ENCODE measurements around the gene NECTIN4. TPM values are rescaled to one million over a fixed set of nuclear protein-coding genes. Genes with fewer than 3 reads are reported as not detected.
"Not testable (repeated sequence)": the region's sequence is repeated elsewhere in the genome, so short reads cannot be mapped to it uniquely, and the experiment has no call there.

Gene NECTIN4
- total RNA-seq, 1 donor from 2014 or later: not detected

DNA sequence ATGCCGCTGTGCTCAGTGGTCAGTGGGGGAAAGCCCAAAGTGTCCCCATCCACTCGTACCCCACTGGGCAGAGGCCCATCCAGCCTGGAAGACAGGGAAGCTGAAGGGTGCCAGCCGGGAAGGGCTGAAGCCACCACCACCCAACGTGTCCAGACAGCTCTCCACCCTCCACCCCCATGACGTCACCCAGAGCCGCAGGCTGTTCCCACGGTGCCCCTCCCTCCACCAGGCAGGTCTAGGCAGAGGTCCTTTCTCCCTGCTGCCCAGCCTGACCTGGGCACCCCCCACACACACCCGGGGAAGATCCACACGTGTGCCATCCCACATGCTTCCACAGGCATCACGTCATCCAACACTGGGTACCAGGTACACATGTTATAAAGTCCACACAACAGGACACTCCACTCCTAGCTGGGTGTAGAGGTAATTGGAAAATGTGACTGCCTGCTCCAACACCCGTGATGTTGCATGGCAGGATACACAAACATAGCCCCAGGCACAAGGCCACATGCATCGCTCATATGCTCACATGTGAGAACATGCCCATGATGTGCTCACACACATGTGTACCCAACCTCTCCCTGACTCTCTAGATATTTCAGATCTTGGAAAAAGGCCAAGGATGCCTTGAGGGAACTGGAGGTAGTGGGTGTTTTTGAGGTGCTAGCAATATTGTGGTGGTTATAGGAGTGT lies 14.5 kb downstream of the NECTIN4 start:
- H3K9me3 Mint-ChIP-seq: no peaks in the 10 kb centered on the region
- H3K4me1 Mint-ChIP-seq (ENCODE audit: low read depth): peaks cover 17% of the 10 kb centered on the region
- peaks cover 2% of the 10 kb centered on the region for H3K27me3 Mint-ChIP-seq (ENCODE audit: low read depth)
- H3K4me3 Mint-ChIP-seq (ENCODE audit: low read depth): no peak overlapping the region
- intact Hi-C loops (cut with micrococcal nuclease): loop anchor here (5.0 kb wide), 1 partner anchor 57 kb away; the partner anchor contains the start of gene DEDD
- no peak overlapping the region for H3K27ac Mint-ChIP-seq
- DNase-seq (ENCODE audit: low spot score): no peak
- no peaks in the 10 kb centered on the region for H3K36me3 Mint-ChIP-seq (ENCODE audit: low read depth)

- no peak for DNase-seq (ENCODE audit: low spot score)
- H3K27ac Mint-ChIP-seq: no peak overlapping the region
These were observed 15.8 kb downstream of the NECTIN4 start for GRCh38 chr1:161073474-161074121.

GRCh38 chr1:161072751-161073449 lies 16.5 kb downstream of the NECTIN4 start:
- Mint-ChIP-seq H3K27ac (no peak overlapping the region), H3K36me3 (ENCODE audit: low read depth) (peaks cover 11% of the 10 kb centered on the region)

More at GRCh38 chr1:161073474-161074121, 15.8 kb downstream of the NECTIN4 start:
- Mint-ChIP-seq H3K27me3 (ENCODE audit: low read depth) (no peaks in the 10 kb centered on the region), H3K4me1 (ENCODE audit: low read depth) (peaks cover 17% of the 10 kb centered on the region), H3K36me3 (ENCODE audit: low read depth) (peaks cover 6% of the 10 kb centered on the region), H3K9me3 (no peaks in the 10 kb centered on the region), H3K4me3 (ENCODE audit: low read depth) (no peak overlapping the region)
- intact Hi-C loops (cut with micrococcal nuclease): loop anchor here (5.0 kb wide), 1 partner anchor 59 kb away; the partner anchor contains the start of gene DEDD

GRCh38 chr1:161071886-161072371 lies 17.4 kb downstream of the NECTIN4 start:
- intact Hi-C loops (cut with micrococcal nuclease): loop anchor here (2.0 to 5.0 kb wide), 2 partner anchors 47 to 60 kb away; partner anchors contain the start of genes DEDD, NIT1 and PFDN2
- H3K27ac Mint-ChIP-seq: no peak overlapping the region

More at GRCh38 chr1:161072751-161073449, 16.5 kb downstream of the NECTIN4 start:
- intact Hi-C loops (cut with micrococcal nuclease): loop anchor here (5.0 kb wide), 1 partner anchor 59 kb away; the partner anchor contains the start of gene DEDD
- Mint-ChIP-seq H3K27me3 (ENCODE audit: low read depth) (no peaks in the 10 kb centered on the region), H3K9me3 (no peaks in the 10 kb centered on the region), H3K4me3 (ENCODE audit: low read depth) (no peak overlapping the region), H3K4me1 (ENCODE audit: low read depth) (peaks cover 21% of the 10 kb centered on the region)
- no peak for DNase-seq (ENCODE audit: low spot score)

GRCh38 chr1:161070761-161071160 lies 18.6 kb downstream of the NECTIN4 start:
- Mint-ChIP-seq H3K4me3 (ENCODE audit: low read depth) (no peak overlapping the region), H3K4me1 (ENCODE audit: low read depth) (peaks cover 35% of the 10 kb centered on the region)

More at GRCh38 chr1:161071886-161072371, 17.4 kb downstream of the NECTIN4 start:
- peaks cover 20% of the 10 kb centered on the region for H3K36me3 Mint-ChIP-seq (ENCODE audit: low read depth)
- no peak overlapping the region for H3K4me3 Mint-ChIP-seq (ENCODE audit: low read depth)
- DNase-seq (ENCODE audit: low spot score): no peak
- peaks cover 29% of the 10 kb centered on the region for H3K4me1 Mint-ChIP-seq (ENCODE audit: low read depth)
- no peaks in the 10 kb centered on the region for H3K9me3 Mint-ChIP-seq
- H3K27me3 Mint-ChIP-seq (ENCODE audit: low read depth): no peaks in the 10 kb centered on the region

DNA sequence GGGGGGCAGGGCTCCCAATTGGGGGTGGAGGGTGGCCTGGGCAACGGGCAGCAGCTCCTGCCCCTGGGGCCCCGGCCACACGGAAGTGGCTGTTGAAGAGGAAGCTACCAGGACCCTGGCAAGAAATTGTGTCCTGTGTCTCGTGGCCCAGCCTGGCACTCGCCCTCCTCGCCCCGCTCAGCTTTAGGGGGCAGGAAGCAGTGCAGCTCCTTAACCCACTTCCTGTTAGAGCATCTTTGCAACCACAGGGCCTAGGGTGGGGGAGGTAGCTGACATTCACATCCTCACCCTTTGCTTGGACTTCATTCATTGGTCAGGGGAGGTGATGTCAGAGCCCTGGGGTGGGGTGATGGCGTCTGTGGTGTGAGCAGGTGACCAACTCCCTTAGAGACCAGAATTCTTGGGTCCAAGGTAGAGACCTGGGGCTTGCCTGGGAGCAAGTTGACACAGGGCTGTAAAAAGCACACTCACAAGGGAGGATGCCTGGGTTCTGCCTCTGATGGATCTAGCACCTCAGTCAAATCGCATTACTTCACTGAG lies 19.6 kb downstream of the NECTIN4 start, which contains the start of gene ARHGAP30:
TSS of gene ARHGAP30 (minus strand) at position 161 of the 540 bp plus-strand sequence. CDS start 267 bp downstream, outside the sequence.
- H3K27me3 Mint-ChIP-seq (ENCODE audit: low read depth): no peaks in the 10 kb centered on the region
- H3K36me3 Mint-ChIP-seq (ENCODE audit: low read depth): peaks cover 28% of the 10 kb centered on the region
- no peaks in the 10 kb centered on the region for H3K9me3 Mint-ChIP-seq
- peak; percentile 85 for DNase-seq (ENCODE audit: low spot score)
- intact Hi-C loops (cut with micrococcal nuclease): loop anchor here (1.0 to 5.0 kb wide), 4 partner anchors 22 to 88 kb away; partner anchors contain the start of genes DEDD, NIT1, PFDN2 and USP21
- H3K27ac Mint-ChIP-seq: peak within 1 kb of the TSS; percentile 98
- H3K4me1 Mint-ChIP-seq (ENCODE audit: low read depth): peaks cover 35% of the 10 kb centered on the region
- H3K4me3 Mint-ChIP-seq (ENCODE audit: low read depth): peak within 1 kb of the TSS; percentile 100

More at GRCh38 chr1:161070761-161071160, 18.6 kb downstream of the NECTIN4 start:
- no peaks in the 10 kb centered on the region for H3K27me3 Mint-ChIP-seq (ENCODE audit: low read depth)
- H3K36me3 Mint-ChIP-seq (ENCODE audit: low read depth): peaks cover 28% of the 10 kb centered on the region
- H3K27ac Mint-ChIP-seq: peak overlapping the region; percentile 84
- DNase-seq (ENCODE audit: low spot score): no peak
- H3K9me3 Mint-ChIP-seq: no peaks in the 10 kb centered on the region
- intact Hi-C loops (cut with micrococcal nuclease): loop anchor here (1.0 to 5.0 kb wide), 3 partner anchors 22 to 62 kb away; partner anchors contain the start of genes DEDD, NIT1 and PFDN2

DNA sequence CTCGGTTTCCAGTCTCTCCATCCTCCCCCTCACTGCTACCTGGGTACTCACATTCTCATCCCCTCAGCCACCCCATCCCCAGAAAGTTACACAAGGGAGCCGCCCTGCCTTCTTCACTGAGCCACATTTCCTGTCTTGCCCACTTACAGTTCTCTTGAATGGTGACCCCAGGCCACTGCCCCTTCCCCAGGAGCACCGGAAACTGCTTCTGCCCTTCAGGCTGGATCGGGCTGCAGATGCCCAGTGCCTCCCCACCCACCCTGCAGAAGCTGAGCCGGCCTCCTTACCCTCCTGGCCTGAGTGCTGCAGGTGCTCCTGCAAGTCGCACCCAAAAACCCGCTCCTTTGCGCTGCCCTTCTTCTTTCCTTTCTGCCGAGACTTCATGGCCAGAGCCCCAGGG lies 20.1 kb downstream of the NECTIN4 start:
- no peaks in the 10 kb centered on the region for H3K27me3 Mint-ChIP-seq (ENCODE audit: low read depth)
- intact Hi-C loops (cut with micrococcal nuclease): loop anchor here (5.0 kb wide), 1 partner anchor 88 kb away; the partner anchor contains the start of gene USP21
- H3K36me3 Mint-ChIP-seq (ENCODE audit: low read depth): peaks cover 33% of the 10 kb centered on the region
- H3K9me3 Mint-ChIP-seq: no peaks in the 10 kb centered on the region
- H3K27ac Mint-ChIP-seq: peak overlapping the region; percentile 98
- peak; percentile 24 for DNase-seq (ENCODE audit: low spot score)
- H3K4me3 Mint-ChIP-seq (ENCODE audit: low read depth): peak overlapping the region; percentile 100
- peaks cover 40% of the 10 kb centered on the region for H3K4me1 Mint-ChIP-seq (ENCODE audit: low read depth)

DNA sequence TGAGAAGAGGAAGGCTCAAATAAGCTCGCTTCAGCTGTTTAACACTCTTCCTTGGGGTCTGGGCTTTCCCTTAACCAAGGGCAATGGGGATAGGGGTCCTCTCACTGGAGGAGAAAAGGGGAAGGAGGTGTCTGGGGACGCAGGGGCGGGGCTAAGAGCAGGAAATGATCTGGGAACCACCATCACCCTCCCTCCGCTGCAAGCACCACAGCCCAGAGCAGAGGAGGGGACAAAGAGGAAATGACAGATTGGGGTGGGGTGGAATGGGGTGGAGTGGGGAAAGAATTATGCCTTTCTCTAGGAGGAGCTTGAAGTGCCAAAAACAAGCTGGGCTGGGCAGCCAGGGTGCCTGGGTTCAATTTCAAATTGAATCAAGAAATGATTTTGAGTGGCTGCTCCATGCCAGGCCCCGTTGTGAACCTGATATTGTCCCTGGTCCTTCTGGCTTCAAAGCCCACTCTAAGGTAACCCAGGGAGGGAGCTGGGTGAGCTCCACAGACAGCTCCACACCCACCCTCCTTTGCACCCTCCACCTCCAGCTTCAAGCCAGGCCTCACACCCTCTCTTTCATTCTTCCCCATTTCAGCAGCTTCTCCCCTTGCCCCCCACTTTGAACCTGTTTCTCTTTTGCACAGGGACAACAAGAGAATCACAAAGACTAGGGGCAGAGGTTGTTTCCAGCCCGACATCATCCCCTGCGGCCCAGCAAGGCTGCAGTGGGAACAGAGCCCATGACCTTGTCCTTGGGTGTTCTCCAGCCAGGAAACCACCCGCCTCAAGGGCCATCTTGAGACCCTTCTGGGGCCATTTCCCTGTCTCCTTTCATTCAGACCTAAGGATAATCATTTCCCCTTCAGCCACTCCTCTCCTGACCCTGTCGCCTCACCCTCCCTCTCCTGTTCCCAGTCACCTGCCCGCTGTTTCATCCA lies 20.8 kb downstream of the NECTIN4 start:
- DNase-seq (ENCODE audit: low spot score): peak; percentile 80
- Mint-ChIP-seq H3K36me3 (ENCODE audit: low read depth) (peaks cover 40% of the 10 kb centered on the region), H3K4me1 (ENCODE audit: low read depth) (peaks cover 47% of the 10 kb centered on the region), H3K27ac (peak overlapping the region; percentile 98), H3K4me3 (ENCODE audit: low read depth) (peak overlapping the region; percentile 100), H3K9me3 (no peaks in the 10 kb centered on the region), H3K27me3 (ENCODE audit: low read depth) (no peaks in the 10 kb centered on the region)
- intact Hi-C loops (cut with micrococcal nuclease): loop anchor here (1.0 to 5.0 kb wide), 3 partner anchors 23 to 89 kb away; partner anchors contain the start of genes USF1 and USP21

DNA sequence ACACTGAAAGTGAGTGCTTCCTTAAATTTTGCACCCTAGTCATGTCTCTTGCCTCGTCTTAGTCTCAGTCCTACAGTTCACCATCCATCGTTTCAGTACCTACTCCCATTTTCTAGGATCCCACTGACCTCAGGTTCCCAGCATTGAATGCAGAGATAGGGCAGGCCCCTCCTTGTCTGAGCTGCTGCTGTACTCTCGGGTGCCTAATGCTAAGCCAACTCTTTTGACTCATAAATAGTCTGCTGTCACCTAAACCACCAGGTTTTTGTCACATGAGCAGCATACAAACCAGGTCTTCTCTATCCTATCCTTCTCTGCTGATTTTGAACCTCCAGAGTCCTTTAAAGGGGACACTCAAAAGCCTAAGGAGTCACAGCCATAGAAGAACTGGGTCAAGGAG lies 22.7 kb downstream of the NECTIN4 start:
- Mint-ChIP-seq H3K36me3 (ENCODE audit: low read depth) (peaks cover 54% of the 10 kb centered on the region), H3K27ac (peak overlapping the region; percentile 98), H3K4me1 (ENCODE audit: low read depth) (peaks cover 50% of the 10 kb centered on the region), H3K27me3 (ENCODE audit: low read depth) (no peaks in the 10 kb centered on the region), H3K9me3 (no peaks in the 10 kb centered on the region), H3K4me3 (ENCODE audit: low read depth) (peak overlapping the region; percentile 100)
- intact Hi-C loops (cut with micrococcal nuclease): loop anchor here (5.0 kb wide), 1 partner anchor 91 kb away; the partner anchor contains the start of gene USP21
- no peak for DNase-seq (ENCODE audit: low spot score)

- peaks cover 43% of the 10 kb centered on the region for H3K4me1 Mint-ChIP-seq (ENCODE audit: low read depth)
These were observed 23.7 kb downstream of the NECTIN4 start for GRCh38 chr1:161065681-161066080.

GRCh38 chr1:161063936-161064335 lies 25.4 kb downstream of the NECTIN4 start:
- Mint-ChIP-seq H3K4me1 (ENCODE audit: low read depth) (peaks cover 48% of the 10 kb centered on the region), H3K4me3 (ENCODE audit: low read depth) (peak overlapping the region; percentile 38), H3K27ac (peak overlapping the region; percentile 29), H3K36me3 (ENCODE audit: low read depth) (peaks cover 72% of the 10 kb centered on the region)
- H3K27me3 Mint-ChIP-seq (ENCODE audit: low read depth); H3K9me3 Mint-ChIP-seq; intact Hi-C loops (cut with micrococcal nuclease); DNase-seq (ENCODE audit: low spot score): not testable (repeated sequence)

More at GRCh38 chr1:161065681-161066080, 23.7 kb downstream of the NECTIN4 start:
- H3K27ac Mint-ChIP-seq; DNase-seq (ENCODE audit: low spot score); H3K27me3 Mint-ChIP-seq (ENCODE audit: low read depth); H3K9me3 Mint-ChIP-seq: not testable (repeated sequence)
- intact Hi-C loops (cut with micrococcal nuclease): loop anchor here (5.0 kb wide), 1 partner anchor 92 kb away; the partner anchor contains the start of gene USP21
- Mint-ChIP-seq H3K36me3 (ENCODE audit: low read depth) (peaks cover 60% of the 10 kb centered on the region), H3K4me3 (ENCODE audit: low read depth) (peak overlapping the region; percentile 31)
